K562 (cell line): ENCODE data around the gene UBE2D2. TPM values are rescaled to one million over a fixed set of nuclear protein-coding genes. Genes with fewer than 3 reads are reported as not detected.
A peak's percentile ranks its signal among the peaks of the same experiment; 100 is the strongest.

Source experiments
- ATF4 ChIP-seq: fragments of 450-650 bp; formaldehyde crosslinking; IDR thresholded peaks from 2 replicates; pipeline ENCODE4 v1.4.0; 2022; ENCODE audit warnings: mild to moderate bottlenecking, moderate library complexity
- CAMTA2 ChIP-seq: fragments of 250-450 bp; sonication (Bioruptor Pico); conservative IDR thresholded peaks from 2 replicates; pipeline ENCODE4 v1.5.1; 2022
- CTCFL ChIP-seq: IDR thresholded peaks from 2 replicates; pipeline ENCODE4 v1.6.1; 2011; ENCODE audit warnings: borderline replicate concordance, low read depth, mild to moderate bottlenecking, moderate library complexity, low read length; ENCODE audit not compliant: insufficient read depth, poor library complexity, severe bottlenecking
- GTF3C2 ChIP-seq: IDR thresholded peaks from 3 replicates; pipeline ENCODE4 v1.6.1; 2011; ENCODE audit warnings: borderline replicate concordance, mild to moderate bottlenecking, moderate library complexity; ENCODE audit not compliant: insufficient read length; ENCODE audit errors: extremely low read depth
- NR3C1 ChIP-seq: sonication (generic); formaldehyde crosslinking; IDR thresholded peaks from 2 replicates; pipeline ENCODE4 v1.8.1; 2022; ENCODE audit warnings: missing genetic modification reagents
- RREB1 ChIP-seq: fragments of 250-450 bp; sonication (Bioruptor Pico); IDR thresholded peaks from 2 replicates; pipeline ENCODE4 v1.4.0; 2020
- SMAD1 ChIP-seq: fragments of 150-350 bp; IDR thresholded peaks from 2 replicates; pipeline ENCODE4 v1.6.1; 2014; ENCODE audit warnings: low read length, low read depth; ENCODE audit not compliant: partially characterized antibody
- SMARCA4 ChIP-seq: fragments of 450-650 bp; IDR thresholded peaks from 2 replicates; pipeline ENCODE4 v1.6.1; 2016
- ZNF23 ChIP-seq: fragments of 250-450 bp; sonication (Bioruptor Pico); IDR thresholded peaks from 2 replicates; pipeline ENCODE4 v1.4.0; 2020; ENCODE audit warnings: mild to moderate bottlenecking
- ZNF444 ChIP-seq: fragments of 250-450 bp; sonication (Bioruptor Pico); IDR thresholded peaks from 2 replicates; pipeline ENCODE4 v1.4.0; 2020; ENCODE audit warnings: mild to moderate bottlenecking, moderate library complexity
- polyA plus RNA-seq, 8 experiments: library from polyadenylated mRNA; depleted of rRNA in 4 of 8; stranded (reverse) in 5 of 8; unstranded in 3 of 8; fragments of >200 nt; fragmentation: Nextera tagmentation in 2 of 8; fragmentation: Illumina TruSeq in 1 of 8; extraction: Ambion mirVana in 2 of 8; extraction: Trizol in 1 of 8; gene quantifications; 2 replicates each; pipeline versions ENCODE4 v1.2.1 to v1.2.3, GENCODE V29; 2011 to 2014; ENCODE audit warnings: inconsistent platforms in 1 of 8, missing spikeins in 1 of 8
- total RNA-seq, 7 experiments: library from RNA; depleted of rRNA in 6 of 7; stranded (reverse); fragments of >200 nt in 6 of 7; fragmentation: Illumina TruSeq in 2 of 7; extraction: Trizol in 2 of 7; gene quantifications; 2 replicates each; pipeline versions ENCODE4 v1.2.1 to v1.2.3, GENCODE V29; 2011 to 2021; ENCODE audit warnings: low replicate concordance in 1 of 7
- TF ChIP-seq, protein P1 (sequence below): fragments of 450-650 bp; formaldehyde crosslinking; IDR thresholded peaks from 2 replicates; pipeline ENCODE4 v1.4.0; 2020; ENCODE audit warnings: mild to moderate bottlenecking, moderate library complexity

UBE2D2 gene
- total and polyA plus RNA-seq, 9 of the 15 experiments (the other 6 are each of a cell fraction or from before 2014, with no cell fraction given), result 53.6 to 198 (median 122) TPM

- TF ChIP-seq RREB1 (peak; percentile 47; the same call in 1 of the 2 replicates), SMAD1 (peak; percentile 65), ZNF444 (CRISPR knock-in tag) (no peak), CTCFL (no peak), CAMTA2 (no peak), NR3C1 (peak; percentile 89; the same call in 1 of the 2 replicates), ZNF23 (CRISPR knock-in tag) (0 out of 2 replicates have a peak, but pooled peaks have one; percentile 13), GTF3C2 (no peak), SMARCA4 (no peak), ATF4 (CRISPR knock-in tag) (peak; percentile 51; the same call in 1 of the 2 replicates)
- TF ChIP-seq, protein P1, sequence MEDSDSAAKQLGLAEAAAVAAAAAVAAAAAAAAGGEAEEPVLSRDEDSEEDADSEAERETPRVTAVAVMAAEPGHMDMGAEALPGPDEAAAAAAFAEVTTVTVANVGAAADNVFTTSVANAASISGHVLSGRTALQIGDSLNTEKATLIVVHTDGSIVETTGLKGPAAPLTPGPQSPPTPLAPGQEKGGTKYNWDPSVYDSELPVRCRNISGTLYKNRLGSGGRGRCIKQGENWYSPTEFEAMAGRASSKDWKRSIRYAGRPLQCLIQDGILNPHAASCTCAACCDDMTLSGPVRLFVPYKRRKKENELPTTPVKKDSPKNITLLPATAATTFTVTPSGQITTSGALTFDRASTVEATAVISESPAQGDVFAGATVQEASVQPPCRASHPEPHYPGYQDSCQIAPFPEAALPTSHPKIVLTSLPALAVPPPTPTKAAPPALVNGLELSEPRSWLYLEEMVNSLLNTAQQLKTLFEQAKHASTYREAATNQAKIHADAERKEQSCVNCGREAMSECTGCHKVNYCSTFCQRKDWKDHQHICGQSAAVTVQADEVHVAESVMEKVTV (CRISPR knock-in tag), result no peak
These were observed at the start of gene UBE2D2 (continued) for GRCh38 chr5:139560752-139561654.
